Stimulated activated CD8-positive, alpha-beta memory T cell treated with anti-CD3 and anti-CD28 coated beads, Interleukin-2, amount 100 ng/mL, for 48 hours (primary cell): ENCODE measurements around the gene IGFL3.
"Not testable (repeated sequence)": the region's sequence is repeated elsewhere in the genome, so short reads cannot be mapped to it uniquely, and the experiment has no call there.

Experiments
- DNase-seq, 2 donors: peaks; one replicate each; pipeline ENCODE4 v3.0.0-alpha.2; 2020; ENCODE audit warnings: low read depth in 2 of 2

IGFL3 gene

DNA sequence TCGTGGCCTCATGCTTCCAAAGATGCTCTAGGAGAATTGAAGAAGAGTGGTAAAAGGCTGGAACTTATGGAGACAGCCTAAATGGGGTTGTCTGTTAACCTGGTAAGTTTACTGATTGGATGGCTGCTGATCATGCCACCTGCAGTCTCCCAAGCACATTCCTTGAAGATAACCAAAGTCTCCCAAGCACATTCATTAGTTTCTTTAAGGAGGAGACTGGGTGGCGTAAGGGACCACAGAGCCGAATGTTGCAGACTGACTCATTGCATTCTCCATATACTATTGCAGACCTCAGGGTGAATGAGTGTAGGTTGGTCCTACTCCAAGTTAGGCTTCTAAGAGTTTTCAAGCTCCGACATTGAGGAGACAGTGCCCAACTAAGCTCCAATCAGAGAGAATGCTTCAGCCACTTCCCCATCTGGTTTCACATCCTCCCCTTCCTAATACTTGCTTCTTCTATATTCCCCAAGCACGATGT is at the start of gene IGFL3:
IGFL3 (minus strand) TSS at position 51 of the 478 bp plus-strand sequence; CDS start at position 12, 39 bp downstream.
- DNase-seq, result no peak

DNA sequence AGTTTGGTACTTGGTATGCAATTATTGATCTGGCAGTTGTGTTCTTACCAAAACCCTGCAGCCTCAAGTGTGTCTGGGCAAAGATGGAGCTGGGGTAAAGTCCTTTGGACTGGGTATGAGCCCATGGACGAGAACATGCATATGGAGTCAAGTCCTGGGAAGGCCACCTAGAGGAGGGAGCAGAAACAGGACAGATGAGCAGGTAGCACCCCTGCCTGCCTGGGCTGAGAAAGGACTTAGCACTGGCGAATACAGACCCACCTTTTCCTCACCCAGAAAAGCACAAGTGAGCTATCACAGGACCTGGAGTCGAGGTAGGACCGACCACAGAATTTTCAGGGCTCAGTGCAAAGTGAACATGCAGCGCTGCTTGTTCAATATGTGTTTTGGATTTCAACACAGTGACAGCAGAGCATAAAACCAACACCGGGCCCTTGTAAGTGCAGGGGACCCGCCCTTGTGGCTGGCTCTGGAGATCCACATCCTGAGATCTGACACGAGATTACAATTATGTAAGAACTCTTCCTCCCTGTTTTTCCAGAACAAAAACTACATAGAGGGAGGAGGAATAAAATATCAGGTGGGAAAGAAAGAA is 49.5 kb upstream of the IGFL3 start:
- DNase-seq, result no peak

DNA sequence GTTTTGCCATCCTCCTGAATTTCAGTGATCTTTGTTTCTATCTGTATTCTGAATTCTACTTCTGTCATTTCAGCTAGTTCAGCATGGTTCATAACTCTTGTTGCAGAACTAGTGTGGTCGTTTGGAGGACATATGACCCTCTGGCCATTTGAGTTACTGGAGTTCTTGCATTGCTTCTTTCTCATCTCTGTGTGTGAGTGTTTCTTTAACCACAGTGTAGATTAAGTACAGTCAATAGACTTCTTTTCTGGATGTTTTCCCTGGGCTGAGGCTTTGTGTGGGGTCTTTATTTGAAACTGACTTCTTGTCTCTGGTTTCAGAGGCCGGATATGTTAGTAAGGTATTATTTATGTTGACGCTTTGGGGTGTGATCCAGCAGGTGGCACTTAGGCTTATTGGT is 38.2 kb upstream of the IGFL3 start:
- no peak for DNase-seq

DNA sequence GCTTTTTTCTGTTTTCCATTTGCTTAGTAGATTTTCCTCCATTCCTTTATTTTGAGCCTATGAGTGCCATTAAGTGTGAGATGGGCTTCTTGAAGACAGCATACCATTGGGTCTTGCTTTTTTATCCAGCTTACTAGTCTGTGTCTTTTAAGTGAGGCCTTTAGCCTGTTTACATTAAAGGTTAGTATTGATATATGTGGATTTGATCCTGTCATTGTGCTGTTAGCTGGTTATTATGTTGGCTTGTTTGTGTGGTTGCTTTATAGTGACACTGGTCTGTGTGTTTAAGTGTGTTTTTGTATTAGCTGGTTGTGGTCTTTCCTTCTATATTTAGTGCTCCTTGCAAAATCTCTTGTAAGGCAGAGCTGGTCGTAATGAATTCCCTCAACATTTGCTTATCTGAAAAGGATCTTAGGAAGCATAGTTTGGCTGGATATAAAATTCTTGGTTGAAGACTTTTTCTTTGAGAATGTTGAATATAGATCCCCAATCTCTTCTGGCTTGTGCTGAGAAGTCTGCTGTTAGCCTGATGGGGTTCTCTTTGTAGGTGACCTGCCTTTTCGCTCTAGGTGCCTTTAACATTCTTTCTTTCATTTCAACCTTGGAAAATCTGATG is 37.3 kb upstream of the IGFL3 start:
- not testable (repeated sequence) for DNase-seq

DNA sequence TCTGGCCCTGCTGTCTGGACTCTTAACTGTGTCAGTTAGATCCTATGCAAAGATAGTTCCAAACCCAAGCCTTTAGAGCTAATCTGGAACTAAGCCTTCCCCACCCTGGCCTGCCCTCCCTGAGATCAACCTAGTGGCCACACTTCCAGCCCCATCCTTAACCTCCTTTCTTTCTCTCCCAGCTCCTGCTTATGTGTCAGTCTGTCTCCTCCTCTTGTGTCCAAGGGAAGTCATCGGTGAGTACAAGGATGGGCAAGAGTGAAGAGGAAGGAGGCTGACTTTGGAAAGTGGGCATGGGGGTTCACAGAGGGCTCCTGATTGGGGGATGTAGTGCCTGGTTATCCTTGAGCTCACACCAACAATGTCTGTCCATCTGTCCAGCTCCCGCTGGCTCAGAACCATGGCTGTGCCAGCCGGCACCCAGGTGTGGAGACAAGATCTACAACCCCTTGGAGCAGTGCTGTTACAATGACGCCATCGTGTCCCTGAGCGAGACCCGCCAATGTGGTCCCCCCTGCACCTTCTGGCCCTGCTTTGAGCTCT is 35.8 kb upstream of the IGFL3 start:
- DNase-seq, result no peak

DNA sequence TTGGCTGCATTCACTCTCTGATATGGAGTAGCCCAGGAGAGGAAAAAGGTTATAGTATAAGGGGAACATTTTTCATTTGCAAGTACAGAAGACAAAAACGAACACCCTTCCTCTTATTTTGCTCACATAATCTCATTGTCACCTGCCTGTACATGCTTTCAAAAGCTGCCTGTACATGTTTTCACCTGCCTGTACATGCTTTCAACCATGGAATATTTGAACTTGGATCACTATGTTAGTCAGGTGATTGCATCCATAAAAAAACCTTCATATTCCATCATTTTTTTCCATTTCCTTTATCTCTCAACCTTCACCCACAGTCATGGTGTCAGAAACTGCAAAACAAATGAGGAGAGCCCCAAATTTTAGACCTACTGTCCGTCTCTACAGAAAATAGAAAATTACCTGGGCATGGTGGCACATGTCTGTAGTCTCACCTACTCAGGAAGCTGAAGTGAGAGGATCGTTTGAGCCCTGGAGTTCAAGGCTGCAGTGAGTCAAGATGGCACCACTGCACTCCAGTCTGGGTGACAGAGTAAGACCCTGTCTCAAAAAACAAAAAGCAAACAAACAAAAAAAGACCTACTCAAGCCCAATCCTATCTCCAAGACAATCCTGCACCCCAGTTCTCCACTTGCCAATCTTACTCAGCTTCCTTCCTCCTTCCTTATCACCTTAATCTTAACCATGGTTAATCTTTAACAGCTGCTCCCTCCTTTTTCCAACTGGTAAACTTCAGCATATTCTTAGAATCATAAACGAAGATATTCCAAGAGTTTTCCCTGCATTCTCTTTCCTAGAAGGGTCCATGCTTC is 35.1 kb upstream of the IGFL3 start:
- DNase-seq, result no peak

DNA sequence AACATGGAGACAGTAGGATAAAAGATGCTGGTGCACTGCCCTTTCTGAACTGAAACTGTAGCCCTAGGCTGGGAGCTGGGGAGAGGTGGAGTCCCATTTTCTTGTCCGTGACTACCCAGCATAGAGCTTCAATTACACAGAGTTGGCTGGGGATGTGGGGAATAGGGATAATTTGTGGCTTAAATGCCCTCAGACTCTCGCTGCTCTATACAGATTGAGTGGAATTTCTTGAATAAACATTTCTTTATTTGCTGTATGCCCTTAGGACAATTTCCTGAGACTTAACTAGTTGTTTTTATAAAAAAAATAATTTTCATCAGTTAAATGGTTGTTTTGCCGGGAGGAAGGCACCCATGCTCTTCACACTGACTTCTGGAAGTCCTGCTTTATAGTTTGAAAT is 30.7 kb upstream of the IGFL3 start:
- DNase-seq, result no peak

DNA sequence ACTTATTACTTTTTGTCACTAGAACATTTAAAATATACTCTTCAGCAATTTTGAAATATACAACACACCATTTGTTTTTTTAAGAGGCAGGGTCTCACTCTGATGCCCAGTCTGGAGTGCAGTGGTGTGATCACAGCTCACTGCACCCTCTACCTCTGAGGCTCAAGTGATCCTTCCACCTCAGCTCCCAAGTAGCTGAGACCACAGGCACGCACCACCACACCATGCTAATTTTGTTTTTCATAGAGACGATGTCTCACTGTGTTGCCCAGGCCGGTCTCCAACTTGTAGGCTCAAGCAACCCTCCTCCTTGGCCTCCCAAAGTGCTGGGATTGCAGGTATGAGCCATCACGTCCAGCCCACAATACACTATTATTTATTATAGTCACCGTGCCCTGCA is 26.1 kb upstream of the IGFL3 start:
- DNase-seq, result no peak

DNA sequence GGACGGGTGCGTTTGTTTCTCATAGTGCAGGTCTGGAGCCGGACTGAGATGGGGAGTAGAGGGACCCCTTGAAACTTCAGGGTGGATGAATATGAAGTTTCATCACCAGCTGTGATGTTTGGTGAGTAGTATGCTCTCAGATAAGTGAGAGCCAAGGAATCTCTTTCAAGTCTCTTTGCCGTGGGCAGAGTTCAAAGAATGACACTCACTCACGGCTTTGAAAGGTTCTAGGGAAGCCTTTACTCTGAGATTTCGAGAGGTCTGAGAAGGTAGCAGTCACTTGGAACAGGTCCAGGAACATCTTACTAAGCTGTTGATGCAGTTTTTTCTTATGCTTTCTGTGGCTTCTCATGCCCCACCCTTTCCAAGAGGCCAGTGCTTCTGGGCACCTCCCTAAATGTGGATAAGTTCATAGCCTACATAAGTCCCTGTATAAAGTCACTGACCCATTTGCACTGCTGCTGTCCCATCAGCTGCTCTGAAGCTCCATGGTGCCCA is 23.4 kb upstream of the IGFL3 start, which contains the start of gene IGFL2:
IGFL2 (plus strand) TSS at position 448 of the 498 bp plus-strand sequence; CDS start at position 489, 41 bp downstream.
- no peak for DNase-seq

DNA sequence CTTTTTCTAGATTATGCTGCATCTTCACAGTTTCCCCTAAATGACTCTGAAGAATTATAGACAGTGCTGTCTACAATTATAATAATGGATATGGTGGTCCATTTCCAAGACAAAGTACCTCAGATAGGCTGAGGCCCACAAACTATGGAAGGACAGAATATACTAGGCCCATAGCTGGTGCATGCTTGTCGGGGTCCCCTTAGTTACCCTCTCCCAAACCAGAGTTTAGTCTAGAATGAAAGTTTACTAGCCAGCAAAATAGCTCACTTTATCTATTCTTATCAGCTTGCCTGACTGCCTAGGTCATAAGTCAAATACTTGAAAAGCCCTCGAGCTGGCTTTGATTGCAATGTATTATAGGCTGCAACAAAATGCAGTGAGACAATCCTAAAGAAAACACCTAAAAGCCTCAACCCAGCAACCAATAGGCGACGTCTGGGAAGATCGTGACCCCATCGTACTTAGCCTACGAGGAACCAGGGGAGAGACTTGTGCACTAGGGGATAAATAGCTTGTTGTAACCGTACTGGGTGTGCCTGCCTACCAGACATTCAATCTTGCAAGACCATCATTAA is 22.8 kb upstream of the IGFL3 start:
- DNase-seq, result no peak

DNA sequence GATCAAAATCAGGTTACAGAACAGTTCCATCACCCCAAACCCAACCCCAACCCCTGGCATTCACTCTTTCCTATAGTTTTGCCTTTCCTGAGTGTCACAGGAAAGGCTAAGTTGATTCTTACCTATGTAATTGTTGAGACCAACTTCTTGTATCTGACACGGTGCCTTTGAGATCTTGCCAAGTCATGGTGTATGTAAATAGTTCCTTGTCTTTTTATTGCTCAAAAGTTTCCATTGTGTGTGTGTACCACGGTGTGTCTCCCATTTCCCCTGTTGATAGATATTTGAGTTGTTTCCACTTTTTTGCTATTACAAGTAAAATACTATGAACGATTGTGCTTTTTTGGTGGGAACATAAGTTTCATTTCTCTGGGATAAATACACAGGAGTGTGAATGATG is 20.3 kb upstream of the IGFL3 start:
- DNase-seq, result no peak

DNA sequence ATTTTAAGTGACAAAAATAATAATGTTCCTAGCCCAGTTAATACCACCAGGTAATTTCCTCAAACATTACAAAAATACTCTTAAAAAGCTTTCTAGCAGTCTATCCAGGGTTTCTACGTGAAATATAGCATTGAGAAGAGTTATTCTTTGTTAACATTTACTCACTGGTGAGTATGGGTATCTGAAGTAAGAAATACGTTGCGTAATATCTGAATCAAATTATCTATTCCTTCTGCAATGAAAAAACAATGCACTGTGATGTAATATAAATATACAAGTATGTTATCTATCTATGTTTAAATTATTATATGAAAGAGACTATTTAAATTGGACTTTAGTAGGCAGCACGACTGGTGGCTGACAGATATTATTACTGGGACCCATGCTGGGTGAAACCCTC is 17.8 kb upstream of the IGFL3 start:
- no peak for DNase-seq

DNA sequence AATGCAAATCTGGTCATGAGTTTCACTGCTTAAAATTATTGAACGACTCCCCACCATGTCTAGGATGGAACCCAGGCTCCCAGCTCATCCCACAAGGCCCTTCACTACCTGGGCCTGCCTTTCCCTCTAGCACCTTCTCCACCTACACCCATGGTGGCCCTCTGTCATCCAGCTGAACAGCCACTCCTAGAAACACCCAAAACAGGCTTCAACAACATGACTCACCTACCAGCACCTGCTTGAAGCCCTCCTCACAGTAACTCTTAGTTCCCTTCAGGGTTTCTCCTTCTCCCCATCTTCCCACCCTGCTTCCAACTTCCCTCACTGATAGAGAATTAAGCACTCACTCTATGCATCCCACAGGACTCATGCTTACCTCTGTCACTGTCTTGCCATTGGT is 16.9 kb upstream of the IGFL3 start:
- DNase-seq, result no peak

DNA sequence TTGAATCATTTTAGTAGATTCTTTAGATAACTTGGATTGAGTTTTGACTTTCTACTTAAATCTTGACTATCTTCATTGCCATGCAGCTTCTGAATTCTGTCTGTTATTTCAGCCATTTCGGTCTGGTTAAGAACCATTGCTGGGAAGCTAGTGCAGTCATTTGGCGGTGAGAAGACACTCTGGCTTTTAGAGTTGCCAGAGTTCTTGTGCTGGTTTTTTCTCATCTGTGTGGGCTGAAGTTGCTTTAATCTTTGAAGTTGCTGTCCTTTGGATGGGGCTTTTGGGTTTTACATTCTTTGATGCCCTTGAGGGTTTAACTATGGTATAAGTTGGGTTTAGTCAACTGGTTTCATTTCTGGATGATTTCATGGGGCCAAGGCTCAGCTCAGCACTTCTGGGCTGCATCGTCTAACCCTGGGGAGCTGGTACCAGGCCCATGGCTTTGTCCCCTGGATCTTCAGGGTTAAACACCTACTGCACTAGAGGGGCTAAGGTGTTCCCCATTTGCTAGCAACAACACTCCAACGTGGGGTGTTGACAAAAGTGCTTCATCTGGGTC is 13.5 kb upstream of the IGFL3 start:
- no peak for DNase-seq

DNA sequence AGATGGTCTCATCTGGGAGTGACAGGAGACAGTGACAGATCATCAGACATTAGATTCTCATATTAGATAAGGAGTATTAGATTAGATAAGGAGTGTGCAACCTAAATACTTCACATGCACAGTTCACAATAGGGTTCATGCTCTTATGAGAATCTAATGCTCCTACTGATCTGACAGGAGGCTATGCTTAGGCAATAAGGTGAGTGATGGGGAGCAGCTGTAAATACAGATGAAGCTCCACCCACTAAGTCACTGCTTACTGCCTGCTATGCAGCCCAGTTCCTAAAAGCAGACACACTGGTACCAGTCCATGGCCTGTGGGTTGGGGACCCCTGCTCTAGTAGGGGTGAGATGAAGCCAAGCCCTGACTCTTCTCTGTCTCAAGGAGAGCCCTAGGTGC is 10.0 kb upstream of the IGFL3 start:
- DNase-seq, result no peak

DNA sequence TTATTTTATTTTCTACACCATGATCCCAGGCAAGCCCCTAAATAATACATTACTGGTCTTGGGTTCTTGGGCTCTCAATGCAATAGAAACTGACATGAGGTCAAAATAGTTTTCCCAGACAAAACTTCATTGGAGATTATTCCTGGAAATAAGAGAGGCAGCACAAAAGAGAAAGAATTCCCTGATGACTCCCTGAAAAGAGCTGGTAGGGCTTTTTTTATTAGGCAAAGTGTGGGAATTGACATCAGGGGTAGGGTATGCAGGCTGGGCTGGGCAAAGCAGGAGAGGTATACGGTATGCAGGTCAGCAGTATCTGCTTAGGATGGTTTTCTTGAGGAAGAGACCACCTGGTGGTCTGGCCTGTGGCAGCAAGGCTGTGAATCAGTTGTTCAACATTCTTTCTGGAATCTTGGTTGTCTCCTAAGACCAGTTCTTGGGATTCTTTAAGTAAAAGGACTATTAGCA is 9.3 kb upstream of the IGFL3 start:
- no peak for DNase-seq

DNA sequence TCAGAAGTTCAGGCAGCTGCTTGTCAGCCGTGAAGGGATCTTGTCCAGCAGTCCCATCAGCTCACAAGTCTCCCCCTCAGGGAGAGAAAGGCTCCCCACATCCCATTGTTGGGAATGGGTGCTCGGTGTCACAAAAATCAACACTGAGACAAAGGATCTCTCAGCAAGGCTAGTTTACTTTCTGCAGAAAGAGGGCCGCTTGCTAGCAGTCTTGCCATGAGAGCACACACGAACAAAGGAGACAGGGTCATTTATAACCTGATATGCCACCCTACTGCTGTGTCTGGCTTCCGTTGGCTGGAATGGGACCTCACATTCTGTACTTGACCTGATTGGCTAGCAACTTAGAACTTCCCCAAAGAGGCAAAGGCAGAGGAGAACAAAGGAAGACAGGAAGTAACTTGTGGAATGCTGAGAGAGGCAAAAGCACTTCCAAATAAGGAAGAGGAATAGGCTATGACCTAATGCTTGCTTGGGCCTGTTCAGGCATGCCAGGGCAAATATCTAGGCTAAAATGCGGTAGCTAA is 8.7 kb upstream of the IGFL3 start:
- DNase-seq, result no peak

DNA sequence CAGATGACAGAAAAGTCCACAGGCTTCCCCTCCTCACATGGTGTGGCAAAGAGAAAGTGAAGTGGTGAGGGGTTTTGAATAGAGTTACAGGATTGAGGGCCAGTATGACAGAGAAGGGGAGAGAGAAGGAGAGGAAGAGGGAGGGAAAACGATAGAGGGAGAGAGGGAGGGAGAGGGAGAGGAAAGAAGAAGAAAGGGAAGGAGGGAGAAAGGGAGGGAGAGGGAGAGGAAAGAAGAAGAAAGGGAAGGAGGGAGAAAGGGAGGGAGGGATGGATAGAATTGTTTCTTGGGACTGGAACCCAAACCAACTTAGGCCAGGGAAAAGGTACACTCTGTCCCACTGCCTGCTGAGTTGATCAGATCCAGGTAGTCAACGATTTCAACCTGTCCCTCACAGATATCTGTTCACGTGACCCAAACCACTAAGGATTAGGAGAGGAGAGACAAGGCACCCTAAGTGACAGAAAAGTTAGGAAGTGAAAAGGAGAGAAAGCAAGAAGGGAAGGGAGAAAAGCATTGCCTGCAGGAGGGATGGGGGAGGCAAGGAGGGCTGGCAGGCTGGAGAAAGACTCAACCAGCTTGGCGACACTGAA is 8.1 kb upstream of the IGFL3 start:
- no peak for DNase-seq

DNA sequence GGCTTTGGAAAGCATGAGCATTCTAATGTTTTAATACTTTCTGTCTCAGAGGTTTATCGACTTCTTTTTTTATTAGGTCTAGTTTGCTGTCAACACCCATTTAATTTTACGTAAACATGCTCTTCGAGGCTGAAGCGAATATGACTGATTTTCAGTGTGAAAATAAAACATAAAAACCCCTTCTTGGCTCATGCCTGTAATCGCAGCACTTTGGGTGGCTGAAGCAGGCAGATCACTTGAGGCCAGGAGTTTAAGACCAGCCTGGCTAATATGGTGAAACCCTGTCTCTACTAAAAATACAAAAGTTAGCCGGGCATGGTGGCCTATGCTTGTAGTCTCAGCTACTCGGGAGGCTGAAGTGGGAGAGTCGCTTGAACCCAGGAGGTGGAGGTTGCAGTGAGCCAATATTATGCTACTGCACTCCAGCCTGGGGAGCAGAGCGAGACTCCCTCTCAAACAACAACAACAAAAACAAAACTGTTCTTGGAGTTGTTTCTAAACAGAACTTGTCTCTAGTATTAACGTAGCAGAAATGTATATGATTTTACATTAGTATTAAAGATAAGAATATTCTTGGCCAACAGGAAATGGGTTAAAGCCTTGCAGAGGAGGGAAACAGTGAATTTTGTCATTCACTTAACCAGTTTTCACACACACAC is 7.1 kb upstream of the IGFL3 start:
- no peak for DNase-seq

DNA sequence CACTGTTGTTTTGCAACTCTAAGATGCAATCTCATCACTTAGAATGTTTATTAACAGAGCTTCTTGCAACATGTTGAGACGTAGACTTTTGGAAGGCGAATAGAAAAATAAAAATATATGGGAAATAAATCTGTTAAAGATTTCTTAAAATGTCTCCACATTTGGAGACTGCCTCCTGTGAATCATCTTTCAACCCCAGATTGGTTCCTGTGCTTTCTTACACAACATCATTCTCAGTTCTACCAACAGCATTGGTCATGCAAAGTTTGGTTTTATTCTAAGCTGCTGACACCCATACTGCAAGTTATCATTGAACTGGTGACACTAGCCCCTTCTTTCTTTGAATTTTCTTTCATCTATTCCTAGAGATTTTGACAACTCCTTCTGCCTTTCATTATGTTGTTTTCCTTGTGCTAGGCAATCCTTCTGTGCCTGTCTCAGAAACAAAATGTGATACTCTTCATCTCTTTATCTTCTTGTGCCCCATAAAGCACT is 1.6 kb upstream of the IGFL3 start:
- no peak for DNase-seq
